ENCODE measurements around the gene BCAR1.

- TF ChIP-seq, protein P1, sequence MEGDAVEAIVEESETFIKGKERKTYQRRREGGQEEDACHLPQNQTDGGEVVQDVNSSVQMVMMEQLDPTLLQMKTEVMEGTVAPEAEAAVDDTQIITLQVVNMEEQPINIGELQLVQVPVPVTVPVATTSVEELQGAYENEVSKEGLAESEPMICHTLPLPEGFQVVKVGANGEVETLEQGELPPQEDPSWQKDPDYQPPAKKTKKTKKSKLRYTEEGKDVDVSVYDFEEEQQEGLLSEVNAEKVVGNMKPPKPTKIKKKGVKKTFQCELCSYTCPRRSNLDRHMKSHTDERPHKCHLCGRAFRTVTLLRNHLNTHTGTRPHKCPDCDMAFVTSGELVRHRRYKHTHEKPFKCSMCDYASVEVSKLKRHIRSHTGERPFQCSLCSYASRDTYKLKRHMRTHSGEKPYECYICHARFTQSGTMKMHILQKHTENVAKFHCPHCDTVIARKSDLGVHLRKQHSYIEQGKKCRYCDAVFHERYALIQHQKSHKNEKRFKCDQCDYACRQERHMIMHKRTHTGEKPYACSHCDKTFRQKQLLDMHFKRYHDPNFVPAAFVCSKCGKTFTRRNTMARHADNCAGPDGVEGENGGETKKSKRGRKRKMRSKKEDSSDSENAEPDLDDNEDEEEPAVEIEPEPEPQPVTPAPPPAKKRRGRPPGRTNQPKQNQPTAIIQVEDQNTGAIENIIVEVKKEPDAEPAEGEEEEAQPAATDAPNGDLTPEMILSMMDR (conservative IDR thresholded peaks at IDR 0.05): no peak
- no peak for TF ChIP-seq ZFX (IDR thresholded peaks at IDR 0.05)
These were observed 2.0 kb downstream of the BCAR1 start for GRCh38 chr16:75249441-75249840.
